ENCODE results near the gene SCUBE2. TPM values are rescaled to one million over a fixed set of nuclear protein-coding genes. Genes with fewer than 3 reads are reported as not detected.
"Not testable (repeated sequence)": the region's sequence is repeated elsewhere in the genome, so short reads cannot be mapped to it uniquely, and the experiment has no call there.

Gene SCUBE2
- total and polyA plus RNA-seq, 2 donors (not counting 3 experiments of a cell fraction or from before 2014, with no cell fraction given) = 0.55 to 3.5 TPM

DNA sequence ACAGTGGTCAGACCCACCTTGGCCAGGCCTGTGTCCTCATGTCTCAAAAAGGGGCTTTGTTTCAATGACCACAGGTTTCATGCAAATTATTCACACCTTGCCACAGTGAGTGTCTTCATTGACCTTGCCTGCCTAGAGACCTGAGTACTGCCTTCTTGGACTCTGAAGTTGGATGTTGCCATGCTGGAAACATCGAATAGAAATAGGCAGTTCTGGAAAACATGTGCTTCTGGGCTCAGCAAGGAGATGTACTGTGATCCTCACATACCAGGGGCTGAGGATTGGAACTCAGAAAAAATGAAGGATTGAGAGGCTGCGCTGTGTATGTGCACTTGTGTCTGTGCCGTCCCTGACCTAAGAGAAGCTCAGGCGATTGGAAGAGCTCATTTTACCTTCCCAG is 78.0 kb downstream of the SCUBE2 start:
- FAIRE-seq (no peak), DNase-seq (ENCODE audit: low read depth, low spot score) (no peak)
- Histone ChIP-seq H3K9me1 (replicated peaks; ENCODE audit: control insufficient read depth, extremely low read depth, insufficient read depth, low read length) (no peaks in the 10 kb centered on the region), H3K27me3 (ENCODE audit: control insufficient read depth in 2 of 2, insufficient read depth in 2 of 2, low read length in 2 of 2) (peaks cover 0 to 6% of the 10 kb centered on the region in 2 experiments), H3K4me2 (ENCODE audit: insufficient read depth, low read length) (no peak overlapping the region), H3K79me2 (ENCODE audit: control insufficient read depth, insufficient read depth, low read length) (no peaks in the 10 kb centered on the region), H3K9me3 (replicated peaks; ENCODE audit: control insufficient read depth, insufficient read depth, low read length) (no peaks in the 10 kb centered on the region), H2AFZ (ENCODE audit: low read depth, low read length) (no peak overlapping the region), H3K9ac (replicated peaks; ENCODE audit: extremely low read depth, insufficient read depth, low read length) (no peak overlapping the region), H4K20me1 (replicated peaks; ENCODE audit: control insufficient read depth, extremely low read depth, insufficient read depth, low read length) (no peaks in the 10 kb centered on the region), H3K36me3 (ENCODE audit: control insufficient read depth in 2 of 2, extremely low read depth in 1 of 2, insufficient read depth in 2 of 2, low read length in 2 of 2) (no peaks in the 10 kb centered on the region), H3K4me1 (ENCODE audit: control insufficient read depth, extremely low read depth, insufficient read depth, low read length) (peaks cover 13% of the 10 kb centered on the region), H3K27ac (ENCODE audit: insufficient read depth, low read depth, low read length) (no peak overlapping the region), H3K4me3 (replicated peaks in 1 of 3; ENCODE audit: insufficient read depth in 1 of 3, low read depth in 1 of 3, low read length in 3 of 3) (no peak overlapping the region)
- ChIA-PET CTCF (interaction anchor here (0.7 to 7.0 kb wide), 4 partner anchors 14 to 494 kb away, joined by 3 to 248 read pairs (median 18); no protein-coding TSS in a partner anchor), POLR2A (no interaction called here)
- intact Hi-C loops (cut with micrococcal nuclease) (loop anchor here (10.0 kb wide), 2 partner anchors 371 to 1311 kb away; partner anchors contain the start of gene IPO7), dilution Hi-C loops (cut with MboI; ENCODE audit: extremely low pct_ligation_motif_present, low sequenced_read_pairs) (no loop called here)
- no peak for TF ChIP-seq EZH2 (IDR thresholded peaks at IDR 0.05; ENCODE audit: borderline replicate concordance, low read depth, low read length, severe bottlenecking)
- TF ChIP-seq, protein P1, sequence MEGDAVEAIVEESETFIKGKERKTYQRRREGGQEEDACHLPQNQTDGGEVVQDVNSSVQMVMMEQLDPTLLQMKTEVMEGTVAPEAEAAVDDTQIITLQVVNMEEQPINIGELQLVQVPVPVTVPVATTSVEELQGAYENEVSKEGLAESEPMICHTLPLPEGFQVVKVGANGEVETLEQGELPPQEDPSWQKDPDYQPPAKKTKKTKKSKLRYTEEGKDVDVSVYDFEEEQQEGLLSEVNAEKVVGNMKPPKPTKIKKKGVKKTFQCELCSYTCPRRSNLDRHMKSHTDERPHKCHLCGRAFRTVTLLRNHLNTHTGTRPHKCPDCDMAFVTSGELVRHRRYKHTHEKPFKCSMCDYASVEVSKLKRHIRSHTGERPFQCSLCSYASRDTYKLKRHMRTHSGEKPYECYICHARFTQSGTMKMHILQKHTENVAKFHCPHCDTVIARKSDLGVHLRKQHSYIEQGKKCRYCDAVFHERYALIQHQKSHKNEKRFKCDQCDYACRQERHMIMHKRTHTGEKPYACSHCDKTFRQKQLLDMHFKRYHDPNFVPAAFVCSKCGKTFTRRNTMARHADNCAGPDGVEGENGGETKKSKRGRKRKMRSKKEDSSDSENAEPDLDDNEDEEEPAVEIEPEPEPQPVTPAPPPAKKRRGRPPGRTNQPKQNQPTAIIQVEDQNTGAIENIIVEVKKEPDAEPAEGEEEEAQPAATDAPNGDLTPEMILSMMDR (IDR thresholded peaks at IDR 0.05; ENCODE audit: extremely low read depth in 1 of 2, insufficient read depth in 1 of 2, low read depth in 1 of 2, low read length in 2 of 2) = no peak
- TF ChIP-seq GATA2 (IDR thresholded peaks at IDR 0.05; ENCODE audit: insufficient read depth, insufficient read length, low read depth, low read length) = no peak
- no peak for TF ChIP-seq POLR2A (IDR thresholded peaks at IDR 0.05; ENCODE audit: low read depth, low read length)
- no peak for TF ChIP-seq JUN (IDR thresholded peaks at IDR 0.05; ENCODE audit: borderline replicate concordance, insufficient read depth, insufficient read length, low read depth)
- TF ChIP-seq, protein P2, sequence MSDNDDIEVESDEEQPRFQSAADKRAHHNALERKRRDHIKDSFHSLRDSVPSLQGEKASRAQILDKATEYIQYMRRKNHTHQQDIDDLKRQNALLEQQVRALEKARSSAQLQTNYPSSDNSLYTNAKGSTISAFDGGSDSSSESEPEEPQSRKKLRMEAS (IDR thresholded peaks at IDR 0.05; ENCODE audit: insufficient read depth, insufficient read length) = no peak
- no peak for TF ChIP-seq FOS (IDR thresholded peaks at IDR 0.05; ENCODE audit: borderline replicate concordance, insufficient read depth, low read length)
- TF ChIP-seq POLR2AphosphoS5 (IDR thresholded peaks at IDR 0.05; ENCODE audit: insufficient read depth, low read depth, low read length) = no peak
- no peak for TF ChIP-seq MYC (IDR thresholded peaks at IDR 0.05; ENCODE audit: low read depth, low read length)
- no TSS peak for BruUV-seq (replicated peaks)

DNA sequence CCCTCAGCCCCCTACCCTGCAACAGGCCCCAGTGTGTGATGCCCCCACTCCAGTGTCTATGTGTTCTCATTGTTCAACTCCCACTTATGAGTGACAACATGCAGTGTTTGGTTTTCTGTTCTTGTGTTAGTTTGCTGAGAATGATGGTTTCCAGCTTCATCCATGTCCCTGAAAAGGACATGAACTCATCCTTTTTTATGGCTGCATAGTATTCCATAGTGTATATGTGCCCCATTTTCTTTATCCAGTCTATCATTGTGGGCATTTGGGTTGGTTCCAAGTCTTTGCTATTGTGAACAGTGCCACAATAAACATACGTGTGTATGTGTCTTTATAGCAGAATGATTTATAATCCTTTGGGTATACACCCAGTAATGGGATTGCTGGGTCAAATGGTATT is 81.9 kb downstream of the SCUBE2 start:
- H2AFZ ChIP-seq (ENCODE audit: low read depth, low read length); intact Hi-C loops (cut with micrococcal nuclease); H3K4me3 ChIP-seq (replicated peaks in 1 of 3; ENCODE audit: insufficient read depth in 1 of 3, low read depth in 1 of 3, low read length in 3 of 3); BruUV-seq (replicated peaks); H3K9me3 ChIP-seq (replicated peaks; ENCODE audit: control insufficient read depth, insufficient read depth, low read length); H3K27ac ChIP-seq (ENCODE audit: insufficient read depth, low read depth, low read length); DNase-seq (ENCODE audit: low read depth, low spot score); POLR2A ChIA-PET; H3K79me2 ChIP-seq (ENCODE audit: control insufficient read depth, insufficient read depth, low read length); H4K20me1 ChIP-seq (replicated peaks; ENCODE audit: control insufficient read depth, extremely low read depth, insufficient read depth, low read length); H3K4me1 ChIP-seq (ENCODE audit: control insufficient read depth, extremely low read depth, insufficient read depth, low read length); CTCF ChIA-PET; H3K36me3 ChIP-seq (ENCODE audit: control insufficient read depth in 2 of 2, extremely low read depth in 1 of 2, insufficient read depth in 2 of 2, low read length in 2 of 2); H3K4me2 ChIP-seq (ENCODE audit: insufficient read depth, low read length); H3K9ac ChIP-seq (replicated peaks; ENCODE audit: extremely low read depth, insufficient read depth, low read length); FAIRE-seq; H3K9me1 ChIP-seq (replicated peaks; ENCODE audit: control insufficient read depth, extremely low read depth, insufficient read depth, low read length); dilution Hi-C loops (cut with MboI; ENCODE audit: extremely low pct_ligation_motif_present, low sequenced_read_pairs): not testable (repeated sequence)
- H3K27me3 ChIP-seq (ENCODE audit: control insufficient read depth in 2 of 2, insufficient read depth in 2 of 2, low read length in 2 of 2) = peaks cover 22 to 28% of the 10 kb centered on the region in 2 experiments
